Progenitor cell of endocrine pancreas (in vitro differentiated cells): ENCODE measurements around the gene CDH4. TPM values are rescaled to one million over a fixed set of nuclear protein-coding genes. Genes with fewer than 3 reads are reported as not detected.

Experiments used
- DNase-seq: peaks from one replicate; pipeline ENCODE4 v3.0.0; 2021; ENCODE audit warnings: low spot score; ENCODE audit not compliant: unreplicated experiment
- H3K27ac Mint-ChIP-seq: 2 replicates; pipeline ENCODE4 v1.8.0; 2021; ENCODE audit warnings: mild to moderate bottlenecking, moderate library complexity, mixed read lengths
- H3K27me3 Mint-ChIP-seq: 2 replicates; pipeline ENCODE4 v1.8.0; 2021; ENCODE audit warnings: mixed read lengths
- H3K36me3 Mint-ChIP-seq: 2 replicates; pipeline ENCODE4 v1.8.0; 2022; ENCODE audit warnings: mixed read lengths; ENCODE audit not compliant: insufficient read depth
- H3K4me1 Mint-ChIP-seq: 2 replicates; pipeline ENCODE4 v1.8.0; 2021; ENCODE audit warnings: low read depth, mixed read lengths
- H3K4me3 Mint-ChIP-seq: 2 replicates; pipeline ENCODE4 v1.8.0; 2021; ENCODE audit warnings: low read depth, mild to moderate bottlenecking, moderate library complexity, mixed read lengths
- H3K9me3 Mint-ChIP-seq: 2 replicates; pipeline ENCODE4 v1.8.0; 2021; ENCODE audit warnings: low read depth, mixed read lengths
- total RNA-seq: library from RNA; stranded (reverse); gene quantifications from 2 replicates; pipeline ENCODE4 v1.2.1, GENCODE V29; 2021
- TF ChIP-seq, protein P1 (sequence below): fragments of 200-600 bp; sonication (generic); IDR thresholded peaks from one replicate; pipeline ENCODE4 v1.5.0; 2021; ENCODE audit warnings: antibody characterized with exemption, mild to moderate bottlenecking; ENCODE audit not compliant: unreplicated experiment

Gene CDH4
- total RNA-seq, 1 donor from 2014 or later: 0.43 TPM

DNA sequence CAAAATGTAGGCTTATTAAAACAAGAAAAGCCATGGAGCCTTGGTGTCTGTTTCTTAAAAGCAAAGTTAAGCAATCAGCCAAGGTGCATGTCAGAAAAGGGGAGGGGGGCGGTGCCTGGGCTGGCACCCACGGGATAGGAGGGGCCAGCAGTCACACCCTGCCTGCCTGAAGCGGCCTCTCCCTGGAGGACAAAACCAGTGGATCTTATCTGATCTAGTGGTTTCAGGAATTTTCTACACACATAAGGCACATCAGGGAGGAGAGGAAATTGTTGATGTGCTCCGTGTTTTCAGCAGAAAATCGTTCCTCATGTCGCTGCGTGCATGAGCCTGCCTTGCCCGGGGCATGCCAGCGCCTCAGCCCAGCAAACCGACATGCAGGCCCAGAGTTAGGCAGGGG, 537.3 kb downstream of the CDH4 start:
- Mint-ChIP-seq H3K9me3 (no peaks in the 10 kb centered on the region), H3K27ac (no peak overlapping the region), H3K4me1 (no peaks in the 10 kb centered on the region), H3K36me3 (no peaks in the 10 kb centered on the region), H3K27me3 (peaks cover 4% of the 10 kb centered on the region), H3K4me3 (no peak overlapping the region)
- TF ChIP-seq, protein P1, sequence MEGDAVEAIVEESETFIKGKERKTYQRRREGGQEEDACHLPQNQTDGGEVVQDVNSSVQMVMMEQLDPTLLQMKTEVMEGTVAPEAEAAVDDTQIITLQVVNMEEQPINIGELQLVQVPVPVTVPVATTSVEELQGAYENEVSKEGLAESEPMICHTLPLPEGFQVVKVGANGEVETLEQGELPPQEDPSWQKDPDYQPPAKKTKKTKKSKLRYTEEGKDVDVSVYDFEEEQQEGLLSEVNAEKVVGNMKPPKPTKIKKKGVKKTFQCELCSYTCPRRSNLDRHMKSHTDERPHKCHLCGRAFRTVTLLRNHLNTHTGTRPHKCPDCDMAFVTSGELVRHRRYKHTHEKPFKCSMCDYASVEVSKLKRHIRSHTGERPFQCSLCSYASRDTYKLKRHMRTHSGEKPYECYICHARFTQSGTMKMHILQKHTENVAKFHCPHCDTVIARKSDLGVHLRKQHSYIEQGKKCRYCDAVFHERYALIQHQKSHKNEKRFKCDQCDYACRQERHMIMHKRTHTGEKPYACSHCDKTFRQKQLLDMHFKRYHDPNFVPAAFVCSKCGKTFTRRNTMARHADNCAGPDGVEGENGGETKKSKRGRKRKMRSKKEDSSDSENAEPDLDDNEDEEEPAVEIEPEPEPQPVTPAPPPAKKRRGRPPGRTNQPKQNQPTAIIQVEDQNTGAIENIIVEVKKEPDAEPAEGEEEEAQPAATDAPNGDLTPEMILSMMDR: no peak
- no peak for DNase-seq

DNA sequence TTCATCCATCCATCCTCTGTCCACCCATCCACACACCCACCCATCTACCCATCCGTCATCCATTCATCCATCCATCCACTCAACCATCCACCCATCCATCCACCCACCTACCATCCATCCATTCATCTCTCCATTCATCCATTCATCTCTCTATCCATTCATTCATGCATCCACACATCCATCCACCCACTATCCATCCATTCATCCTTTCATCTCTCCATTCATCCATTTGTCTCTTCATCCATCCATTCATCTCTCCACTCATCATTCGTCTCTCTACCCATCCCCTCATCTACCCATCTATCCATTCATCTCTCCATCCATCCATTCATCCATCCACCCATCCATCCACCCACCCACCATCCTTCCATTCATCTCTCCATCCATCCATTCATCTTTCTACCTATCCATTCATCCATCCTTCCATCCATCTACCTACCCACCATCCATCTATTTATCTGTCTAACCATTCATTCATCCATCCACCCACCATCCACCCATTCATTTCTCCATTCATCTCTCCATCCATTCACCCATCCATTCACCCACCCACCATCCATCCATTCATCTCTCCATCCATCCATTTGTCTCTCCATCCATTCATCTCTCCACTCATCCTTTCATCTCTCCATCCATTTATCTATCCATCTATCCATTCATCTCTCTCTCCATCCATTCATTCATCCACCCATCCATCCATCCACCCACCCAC, 538.2 kb downstream of the CDH4 start:
- no peaks in the 10 kb centered on the region for H3K4me1 Mint-ChIP-seq
- H3K9me3 Mint-ChIP-seq: no peaks in the 10 kb centered on the region
- no peaks in the 10 kb centered on the region for H3K36me3 Mint-ChIP-seq
- TF ChIP-seq, protein P1: no peak
- H3K4me3 Mint-ChIP-seq: no peak overlapping the region
- peaks cover 4% of the 10 kb centered on the region for H3K27me3 Mint-ChIP-seq
- H3K27ac Mint-ChIP-seq: no peak overlapping the region
- no peak for DNase-seq

DNA sequence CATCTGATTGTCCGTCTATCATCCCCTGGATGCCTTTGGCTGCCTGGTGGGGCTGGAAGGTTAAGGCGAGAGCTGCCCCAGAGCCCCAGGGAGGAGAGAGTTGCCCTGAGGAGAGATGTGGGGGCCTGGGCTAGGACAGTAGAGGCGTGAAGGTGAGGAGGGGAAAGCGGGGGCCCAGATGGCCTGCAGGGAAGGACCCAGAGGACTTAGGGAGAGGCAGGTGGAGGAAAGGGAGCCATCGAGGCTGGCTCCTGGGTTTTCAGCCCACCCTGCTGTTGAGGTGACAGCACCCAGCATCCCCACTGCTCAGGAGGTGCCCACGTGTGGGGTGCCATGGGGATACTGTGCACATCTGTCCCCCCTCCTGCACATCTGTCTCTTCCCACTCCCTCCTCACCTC, 539.9 kb downstream of the CDH4 start:
- H3K4me3 Mint-ChIP-seq: no peak overlapping the region
- TF ChIP-seq, protein P1: no peak
- H3K4me1 Mint-ChIP-seq: no peaks in the 10 kb centered on the region
- peaks cover 4% of the 10 kb centered on the region for H3K27me3 Mint-ChIP-seq
- H3K27ac Mint-ChIP-seq: no peak overlapping the region
- no peaks in the 10 kb centered on the region for H3K9me3 Mint-ChIP-seq
- no peaks in the 10 kb centered on the region for H3K36me3 Mint-ChIP-seq
- no peak for DNase-seq

DNA sequence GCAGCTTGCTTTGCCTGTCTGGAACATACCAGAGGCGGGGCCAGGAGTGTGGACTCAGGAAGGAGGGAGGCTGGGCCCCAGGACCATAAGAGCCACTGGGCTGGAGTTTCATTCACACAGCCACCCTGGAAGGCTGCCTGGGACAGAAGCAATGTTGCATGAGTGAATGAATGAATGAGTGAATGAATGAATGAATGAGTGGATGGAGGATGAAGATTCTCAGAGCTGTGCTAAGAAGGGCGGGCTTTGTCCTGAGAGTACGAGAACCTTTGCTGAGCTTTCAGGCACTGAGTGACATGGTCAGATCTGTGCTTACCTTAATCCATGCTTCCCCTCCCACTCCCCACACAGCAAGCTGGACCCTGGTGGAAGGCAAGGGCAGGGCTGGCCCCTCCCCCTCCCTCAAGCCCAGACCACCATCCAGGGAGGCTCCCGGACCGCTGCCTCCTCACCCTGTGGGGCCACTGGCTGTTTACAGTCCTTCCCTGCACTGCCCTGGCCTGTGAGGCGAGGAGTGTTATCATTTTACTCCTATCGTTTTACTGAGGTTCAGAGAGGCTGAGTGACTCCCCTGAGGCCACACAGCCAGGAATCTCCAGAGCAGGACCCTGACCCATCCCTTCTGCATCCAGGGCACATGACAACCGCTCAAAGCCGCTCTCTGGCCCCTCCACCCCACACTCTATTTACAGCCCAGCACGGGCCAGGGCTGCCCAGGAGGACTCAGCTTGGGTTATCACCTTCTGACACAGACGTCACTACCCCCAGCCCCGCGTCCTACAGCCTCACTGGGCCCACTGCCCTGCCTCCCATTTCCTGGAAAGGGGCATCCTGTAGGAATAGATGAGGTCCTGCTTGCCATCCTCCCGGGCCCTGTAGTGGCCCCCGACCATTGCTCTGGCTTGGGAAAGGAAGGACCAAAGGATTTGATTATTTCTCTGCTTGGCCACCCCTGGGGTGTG, 543.9 kb downstream of the CDH4 start:
- H3K4me3 Mint-ChIP-seq: no peak overlapping the region
- no peak overlapping the region for H3K27ac Mint-ChIP-seq
- H3K36me3 Mint-ChIP-seq: no peaks in the 10 kb centered on the region
- H3K27me3 Mint-ChIP-seq: no peaks in the 10 kb centered on the region
- H3K9me3 Mint-ChIP-seq: no peaks in the 10 kb centered on the region
- DNase-seq: no peak
- TF ChIP-seq, protein P1: no peak
- H3K4me1 Mint-ChIP-seq: no peaks in the 10 kb centered on the region

DNA sequence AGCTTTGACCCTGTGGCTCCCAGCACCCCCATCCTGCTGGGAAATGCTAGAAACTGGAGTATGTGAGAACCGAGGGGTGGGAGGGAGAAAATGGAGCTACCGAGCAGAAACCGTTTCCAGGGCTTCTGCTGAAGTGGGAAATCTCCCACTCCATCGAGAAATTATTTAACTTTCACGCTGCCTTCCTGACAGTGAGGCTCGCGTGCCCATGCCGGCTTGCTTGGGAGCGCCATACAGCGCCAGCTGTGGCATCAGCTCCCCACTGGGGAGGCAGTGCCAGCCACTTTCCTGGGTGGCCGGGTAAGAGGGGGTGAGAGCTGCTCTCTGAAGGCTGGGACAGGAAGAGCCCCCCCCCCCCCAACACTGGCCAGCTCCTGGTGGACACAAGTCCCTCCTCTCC, 544.7 kb downstream of the CDH4 start:
- H3K4me3 Mint-ChIP-seq: no peak overlapping the region
- TF ChIP-seq, protein P1: no peak
- no peak for DNase-seq
- H3K27me3 Mint-ChIP-seq: no peaks in the 10 kb centered on the region
- H3K4me1 Mint-ChIP-seq: no peaks in the 10 kb centered on the region
- H3K36me3 Mint-ChIP-seq: no peaks in the 10 kb centered on the region
- no peak overlapping the region for H3K27ac Mint-ChIP-seq
- no peaks in the 10 kb centered on the region for H3K9me3 Mint-ChIP-seq
